SH-SY5Y (cell line): Measurements from ENCODE around the gene CDC42EP1.

Source experiments
- GATA2 ChIP-seq: IDR thresholded peaks from 2 replicates; pipeline ENCODE4 v1.6.1; 2011; ENCODE audit warnings: mild to moderate bottlenecking, low read depth, low read length
- GATA3 ChIP-seq: IDR thresholded peaks from 2 replicates; pipeline ENCODE4 v1.6.1; 2011; ENCODE audit warnings: low read depth, mild to moderate bottlenecking, low read length, moderate library complexity

DNA sequence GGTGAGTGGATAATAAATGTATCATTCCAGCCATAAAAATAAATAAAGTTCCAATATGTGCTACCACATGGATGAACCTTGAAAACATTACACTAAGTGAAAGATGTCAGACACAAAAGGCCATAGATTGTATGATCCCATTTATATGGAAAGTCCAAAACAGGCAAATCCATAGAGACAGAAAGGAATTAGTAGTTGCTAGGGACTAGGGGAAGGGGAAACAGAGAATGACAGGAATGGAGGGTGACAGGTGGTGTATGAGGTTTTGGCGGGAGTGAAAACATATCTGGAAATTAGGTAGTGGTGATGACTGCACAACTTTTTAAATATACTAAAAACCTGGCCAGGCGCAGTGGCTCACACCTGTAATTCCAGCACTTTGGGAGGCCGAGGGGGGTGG lies 25.8 kb upstream of the CDC42EP1 start:
- no peak for TF ChIP-seq GATA3
- no peak for TF ChIP-seq GATA2
